Thymus (tissue), 11 donors: ENCODE results near the gene ACER1. TPM values are rescaled to one million over a fixed set of nuclear protein-coding genes. Genes with fewer than 3 reads are reported as not detected.

Experiments
- DNase-seq, 9 donors: peaks; one replicate each; pipeline ENCODE4 v3.0.0-alpha.2; 2013; ENCODE audit warnings: low spot score in 9 of 9, low read depth in 6 of 9, missing footprints in 1 of 9
- H3K27ac ChIP-seq, 2 donors: one replicate each; pipeline ENCODE4 v1.5.1; 2013; ENCODE audit warnings: control low read depth in 1 of 2, low read depth in 1 of 2, low read length in 1 of 2, mild to moderate bottlenecking in 1 of 2, moderate library complexity in 1 of 2
- H3K27me3 ChIP-seq, 2 donors: one replicate each; pipeline ENCODE4 v1.5.1; 2013; ENCODE audit warnings: low read length in 1 of 2; ENCODE audit not compliant: control insufficient read depth in 2 of 2, insufficient read depth in 1 of 2
- H3K36me3 ChIP-seq, 2 donors: one replicate each; pipeline ENCODE4 v1.5.1; 2013; ENCODE audit warnings: low read length in 1 of 2, mild to moderate bottlenecking in 1 of 2, moderate library complexity in 1 of 2; ENCODE audit not compliant: control insufficient read depth in 2 of 2, insufficient read depth in 2 of 2
- H3K4me1 ChIP-seq, 2 donors: one replicate each; pipeline ENCODE4 v1.5.1; 2013; ENCODE audit warnings: low read length in 2 of 2; ENCODE audit not compliant: control insufficient read depth in 2 of 2, insufficient read depth in 2 of 2
- H3K4me3 ChIP-seq, 2 donors: one replicate each; pipeline ENCODE4 v1.5.1; 2013; ENCODE audit warnings: low read length in 2 of 2, control low read depth in 1 of 2, mild to moderate bottlenecking in 1 of 2
- H3K9me3 ChIP-seq, 2 donors: one replicate each; pipeline ENCODE4 v1.5.1; 2013; ENCODE audit warnings: low read length in 1 of 2, mild to moderate bottlenecking in 1 of 2; ENCODE audit not compliant: control insufficient read depth in 2 of 2, insufficient read depth in 1 of 2
- WGBS: extraction: QIAGEN DNeasy Blood & Tissue Kit; methylation state at CpG from one replicate; pipeline ENCODE4 v1.1.7; 2013; 5-methylcytosine and 5-hydroxymethylcytosine counted together
- polyA plus RNA-seq: library from polyadenylated mRNA; stranded (reverse); fragments of 200-250 nt; gene quantifications from one replicate; pipeline ENCODE4 v1.2.3, GENCODE V29; 2013
- total RNA-seq: library from RNA; stranded (reverse); fragments of 120-200 nt; gene quantifications from one replicate; pipeline ENCODE4 v1.2.4, GENCODE V29; 2013
- donor health status: healthy.

ACER1 gene
- total and polyA plus RNA-seq, 2 donors, result 0.14 to 2.8 TPM

GRCh38 chr19:6273701-6274601 lies 59.5 kb downstream of the ACER1 start:
- Histone ChIP-seq H3K27me3 (no peaks in the 10 kb centered on the region), H3K4me3 (no peak overlapping the region)

DNA sequence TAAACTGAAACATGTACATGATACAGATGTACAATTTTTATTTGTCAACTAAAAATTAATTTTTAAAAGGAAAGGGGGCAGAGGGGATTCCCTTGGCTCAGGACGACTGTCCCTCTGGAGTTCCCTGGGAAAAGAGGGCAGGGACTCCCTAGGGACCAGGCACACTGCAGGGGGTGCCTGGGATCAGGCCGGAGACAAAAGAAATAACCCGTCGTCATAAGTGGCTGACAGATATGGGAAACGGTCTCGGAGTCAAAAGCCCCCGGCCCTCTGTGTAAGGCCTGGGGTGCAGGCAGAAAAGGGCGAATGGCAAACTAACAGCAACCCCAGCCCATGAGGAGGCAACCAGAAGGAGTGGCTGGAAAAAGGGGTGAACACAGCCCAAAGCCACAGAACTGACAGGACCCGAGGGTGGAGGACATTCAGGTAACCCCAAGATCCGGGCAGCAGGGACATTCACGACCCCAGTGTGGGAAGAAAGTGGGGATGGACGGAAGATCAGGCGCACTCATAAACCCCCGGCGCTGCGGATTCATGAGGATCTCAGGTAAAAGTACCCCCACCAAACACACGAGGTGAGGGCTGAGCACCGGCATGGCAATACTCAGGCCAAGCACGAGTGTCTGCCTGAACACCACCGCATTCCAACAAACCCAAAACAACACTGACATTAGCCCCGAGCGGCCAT lies 60.4 kb downstream of the ACER1 start:
- Histone ChIP-seq H3K27ac (peak overlapping the region in 1 of 2 donors; percentile 3), H3K4me1 (peaks cover 0 to 65% of the 10 kb centered on the region in 2 donors), H3K9me3 (no peaks in the 10 kb centered on the region), H3K27me3 (no peaks in the 10 kb centered on the region), H3K4me3 (no peak overlapping the region), H3K36me3 (peaks cover 28 to 35% of the 10 kb centered on the region in 2 donors)
- no peak for DNase-seq
- 95% methylated on average over 22 of the region's 22 CpGs for WGBS

More at GRCh38 chr19:6273701-6274601, 59.5 kb downstream of the ACER1 start:
- H3K36me3 ChIP-seq, result peaks cover 22 to 33% of the 10 kb centered on the region in 2 donors
- no peak for DNase-seq
- WGBS, result 92% methylated on average over 30 of the region's 30 CpGs
- H3K4me1 ChIP-seq, result peaks cover 5 to 73% of the 10 kb centered on the region in 2 donors
- H3K27ac ChIP-seq, result peak overlapping the region in 1 of 2 donors; percentile 69
- no peaks in the 10 kb centered on the region for H3K9me3 ChIP-seq

DNA sequence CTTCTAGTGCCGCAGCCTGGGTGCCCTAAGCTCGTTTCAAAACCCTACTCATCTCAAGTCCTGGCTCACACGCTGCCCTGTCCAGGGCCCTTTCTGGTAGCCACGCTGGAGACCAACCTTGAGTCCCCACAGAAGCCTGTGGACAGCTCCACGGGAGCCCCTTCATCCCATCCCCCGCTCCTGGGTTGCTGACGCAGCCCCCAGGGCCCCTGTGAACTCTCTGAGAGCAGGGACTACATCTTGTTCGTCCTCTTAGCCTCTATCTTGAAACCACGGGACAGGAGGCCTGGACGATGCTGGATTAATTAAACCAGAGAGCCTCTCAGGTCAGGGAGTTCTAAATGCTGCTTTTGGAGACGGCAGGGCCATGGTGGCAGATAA lies 61.0 kb downstream of the ACER1 start:
- Histone ChIP-seq H3K36me3 (peaks cover 35 to 38% of the 10 kb centered on the region in 2 donors), H3K9me3 (no peaks in the 10 kb centered on the region), H3K27ac (peak overlapping the region; percentile 25 to 62), H3K4me1 (peaks cover 0 to 58% of the 10 kb centered on the region in 2 donors), H3K27me3 (no peaks in the 10 kb centered on the region), H3K4me3 (no peak overlapping the region)
- WGBS, result 93% methylated on average over 11 of the region's 11 CpGs
- DNase-seq, result no peak

DNA sequence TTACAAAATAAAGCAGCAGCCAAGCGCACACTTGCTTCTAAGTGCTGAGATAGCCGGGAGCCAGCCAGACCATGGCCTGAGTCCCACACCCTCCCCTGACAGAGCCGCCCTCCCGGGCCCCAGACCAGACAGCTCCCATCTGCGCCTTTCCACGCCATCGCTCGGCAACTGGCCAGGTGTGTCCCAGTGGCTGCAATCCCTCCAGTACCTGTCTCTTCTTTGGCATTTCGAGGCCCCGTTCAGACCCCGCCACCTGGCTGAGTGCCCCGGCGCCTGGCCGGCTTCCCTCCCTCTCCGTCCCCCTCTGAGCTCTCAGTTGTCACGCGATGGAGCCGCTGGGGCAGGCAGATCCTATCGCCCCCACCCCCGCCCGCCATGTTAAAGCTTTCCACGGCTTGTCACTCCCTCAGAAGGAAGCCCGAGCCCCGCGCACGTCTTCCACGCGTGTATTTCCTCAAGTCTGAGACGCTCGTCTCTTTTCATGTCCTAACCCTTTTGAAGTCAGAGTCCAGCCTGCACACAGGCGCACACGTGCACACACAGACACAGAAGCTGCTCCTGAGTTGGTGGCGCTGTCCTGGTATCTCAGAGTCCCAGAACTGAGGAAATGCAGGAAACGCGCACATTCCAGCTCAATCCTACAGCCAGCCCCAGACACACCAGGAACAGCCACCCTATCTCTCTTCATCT lies 61.5 kb downstream of the ACER1 start:
- Histone ChIP-seq H3K27me3 (no peaks in the 10 kb centered on the region), H3K9me3 (no peaks in the 10 kb centered on the region), H3K4me1 (peaks cover 0 to 53% of the 10 kb centered on the region in 2 donors), H3K4me3 (no peak overlapping the region), H3K27ac (peak overlapping the region; percentile 62 to 79), H3K36me3 (peaks cover 34 to 40% of the 10 kb centered on the region in 2 donors)
- WGBS, result 93% methylated on average over 35 of the region's 35 CpGs
- peak in 1 of 9 donors; percentile 10 for DNase-seq

- H3K9me3 ChIP-seq, result no peaks in the 10 kb centered on the region
- no peak overlapping the region for H3K4me3 ChIP-seq
- no peaks in the 10 kb centered on the region for H3K27me3 ChIP-seq
- peak overlapping the region in 1 of 2 donors; percentile 37 for H3K27ac ChIP-seq
- H3K4me1 ChIP-seq, result peaks cover 0 to 47% of the 10 kb centered on the region in 2 donors
- H3K36me3 ChIP-seq, result peaks cover 32 to 40% of the 10 kb centered on the region in 2 donors
- 93% methylated on average over 9 of the region's 9 CpGs for WGBS
- no peak for DNase-seq
These were observed 62.2 kb downstream of the ACER1 start for GRCh38 chr19:6271251-6271650.

DNA sequence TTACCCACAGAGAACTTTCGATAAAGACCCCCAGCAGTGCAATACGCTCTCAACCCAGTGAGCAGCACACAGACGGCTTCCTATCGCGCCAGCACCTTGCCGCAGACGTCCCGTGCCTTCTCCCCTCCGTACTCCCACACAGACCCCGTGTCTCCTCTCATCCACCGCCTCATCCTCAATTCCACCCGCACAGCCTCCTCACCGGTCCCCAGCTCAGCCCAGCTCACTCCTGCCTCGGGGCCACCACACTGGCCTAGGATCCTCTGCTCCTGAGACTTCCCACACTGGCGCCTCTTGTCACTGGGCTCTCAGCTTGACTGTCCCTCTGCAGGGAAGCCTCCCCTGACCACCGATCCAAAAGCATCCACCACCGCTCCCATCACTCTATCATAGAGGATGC lies 62.6 kb downstream of the ACER1 start:
- Histone ChIP-seq H3K4me1 (peaks cover 0 to 43% of the 10 kb centered on the region in 2 donors), H3K27me3 (no peaks in the 10 kb centered on the region), H3K36me3 (peaks cover 32 to 38% of the 10 kb centered on the region in 2 donors), H3K4me3 (no peak overlapping the region), H3K9me3 (no peaks in the 10 kb centered on the region), H3K27ac (peak overlapping the region in 1 of 2 donors; percentile 21)
- DNase-seq, result no peak
- WGBS, result 98% methylated on average over 17 of the region's 17 CpGs

GRCh38 chr19:6270076-6270745 lies 63.2 kb downstream of the ACER1 start:
- no peak overlapping the region for H3K4me3 ChIP-seq
- H3K4me1 ChIP-seq, result peaks cover 0 to 37% of the 10 kb centered on the region in 2 donors
- no peak overlapping the region for H3K27ac ChIP-seq
- WGBS, result 97% methylated on average over 31 of the region's 31 CpGs
- H3K36me3 ChIP-seq, result peaks cover 34 to 38% of the 10 kb centered on the region in 2 donors
- no peaks in the 10 kb centered on the region for H3K9me3 ChIP-seq
- no peak for DNase-seq
- H3K27me3 ChIP-seq, result no peaks in the 10 kb centered on the region

GRCh38 chr19:6269101-6269886 lies 64.1 kb downstream of the ACER1 start:
- no peaks in the 10 kb centered on the region for H3K27me3 ChIP-seq
- no peaks in the 10 kb centered on the region for H3K9me3 ChIP-seq
- no peak for DNase-seq
- 97% methylated on average over 33 of the region's 33 CpGs for WGBS
- no peak overlapping the region for H3K4me3 ChIP-seq
- peaks cover 0 to 28% of the 10 kb centered on the region in 2 donors for H3K4me1 ChIP-seq
- peaks cover 36 to 38% of the 10 kb centered on the region in 2 donors for H3K36me3 ChIP-seq
- H3K27ac ChIP-seq, result no peak overlapping the region
